ENCODE data around the gene GABRB2.
"Not testable (repeated sequence)": the region's sequence is repeated elsewhere in the genome, so short reads cannot be mapped to it uniquely, and the experiment has no call there.

GABRB2 gene

GRCh38 chr5:161299053-161299452 is 247.5 kb downstream of the GABRB2 start:
- DNase-seq (ENCODE audit: low read depth): no peak

DNA sequence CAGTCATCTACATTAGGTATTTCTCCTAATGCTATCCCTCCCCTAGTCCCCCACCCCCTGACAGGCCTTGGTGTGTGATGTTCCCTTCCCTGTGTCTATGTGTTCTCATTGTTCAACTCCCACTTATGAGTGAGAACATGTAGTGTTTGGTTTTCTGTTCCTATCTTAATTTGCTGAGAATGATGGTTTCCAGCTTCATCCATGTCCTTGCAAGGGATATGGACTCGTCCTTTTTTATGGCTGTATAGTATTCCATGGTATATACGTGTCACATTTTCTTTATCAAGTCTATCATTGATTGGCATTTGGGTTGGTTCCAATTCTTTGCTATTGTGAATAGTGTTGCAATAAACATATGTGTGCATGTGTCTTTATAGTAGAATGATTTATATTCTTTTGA is 249.1 kb downstream of the GABRB2 start:
- not testable (repeated sequence) for DNase-seq (ENCODE audit: low read depth)

GRCh38 chr5:161295721-161296250 is 250.7 kb downstream of the GABRB2 start:
- no peak for DNase-seq (ENCODE audit: low read depth)

DNA sequence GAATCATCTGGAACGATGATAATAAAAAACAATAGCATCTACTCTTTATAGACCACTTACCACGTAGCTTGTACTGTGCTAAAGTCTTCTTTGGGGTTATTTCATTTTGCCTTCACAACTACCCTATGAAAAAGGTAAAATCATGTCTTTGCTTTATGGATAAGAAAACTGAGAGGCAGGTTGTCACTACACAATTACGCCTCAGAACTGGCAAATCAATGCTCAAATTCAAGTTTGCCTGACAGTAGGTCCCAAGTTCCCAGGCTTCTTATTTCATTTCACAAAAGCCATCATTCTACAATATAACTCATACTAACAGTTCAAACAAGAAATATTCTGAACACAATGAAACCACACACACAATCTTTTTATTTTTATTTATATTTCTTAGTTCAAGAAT is 258.5 kb downstream of the GABRB2 start:
- no peak for DNase-seq (ENCODE audit: low read depth)

DNA sequence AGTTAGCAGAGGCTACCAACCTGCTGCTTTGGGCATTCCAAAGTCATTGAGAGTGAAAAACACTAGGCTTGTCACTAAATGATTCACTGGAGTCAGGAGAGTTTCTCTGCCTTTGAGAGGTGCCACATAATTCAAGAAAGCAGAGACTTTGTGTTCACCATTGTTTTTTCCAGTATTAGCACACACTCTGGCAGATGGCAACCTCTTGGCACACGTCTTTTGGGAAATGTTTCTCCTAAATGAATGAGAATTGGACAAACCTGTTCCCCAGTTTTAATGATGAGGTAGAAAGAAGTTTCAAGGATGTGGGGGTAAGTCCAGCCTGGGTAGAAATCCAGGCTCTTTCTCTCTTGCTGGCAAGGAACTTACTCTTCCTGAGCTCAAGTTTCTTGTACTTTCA is 259.1 kb downstream of the GABRB2 start:
- DNase-seq (ENCODE audit: low read depth): no peak

DNA sequence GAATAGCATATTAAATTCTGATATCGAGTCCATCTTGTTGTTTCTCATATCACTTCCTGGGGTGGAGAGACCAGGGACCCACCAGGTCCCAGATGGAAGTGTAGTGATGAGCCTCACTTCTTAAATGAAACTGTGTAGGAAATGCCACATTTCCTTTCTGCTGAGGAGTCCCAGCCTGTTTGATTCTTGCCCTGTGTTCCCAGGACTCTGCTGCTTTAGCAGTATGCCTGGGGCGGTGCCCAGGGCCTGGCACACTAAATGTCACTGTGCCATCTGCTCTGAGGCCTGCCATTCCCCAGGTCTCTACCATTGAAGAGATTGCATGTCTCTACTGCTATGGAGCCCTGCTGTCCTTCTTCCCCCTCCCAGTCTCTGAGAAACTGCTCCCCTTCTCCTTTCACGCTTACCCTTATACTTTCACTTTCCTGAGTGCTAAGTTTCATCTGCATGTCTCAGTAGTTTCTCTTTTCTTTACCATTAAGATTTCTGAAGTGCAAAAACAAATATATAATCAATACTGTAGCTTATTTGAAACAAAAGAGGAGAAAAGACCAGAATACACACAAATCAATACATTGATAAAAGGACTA is 260.4 kb downstream of the GABRB2 start:
- no peak for DNase-seq (ENCODE audit: low read depth)

DNA sequence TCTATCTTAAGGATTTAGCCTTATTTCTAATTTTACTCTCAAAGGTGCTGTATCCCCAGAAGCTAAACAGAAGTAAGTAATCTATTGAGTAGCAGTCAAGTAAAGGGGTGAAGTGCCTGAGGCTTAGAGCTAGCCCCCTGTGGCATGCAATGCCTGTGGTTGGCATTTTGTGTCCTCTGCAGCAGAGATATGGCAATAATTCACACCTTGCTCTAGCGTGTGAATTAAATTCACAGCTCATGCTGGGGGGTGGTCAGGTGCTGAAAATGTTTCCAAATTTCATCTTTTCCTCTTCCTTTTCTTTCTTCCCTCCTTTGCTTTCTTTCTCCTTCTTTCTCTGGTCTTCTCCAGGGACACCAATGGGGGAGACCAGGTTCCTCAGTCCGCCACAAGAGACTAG is 262.1 kb downstream of the GABRB2 start:
- no peak for DNase-seq (ENCODE audit: low read depth)

GRCh38 chr5:161283296-161283695 is 263.2 kb downstream of the GABRB2 start:
- no peak for DNase-seq (ENCODE audit: low read depth)

DNA sequence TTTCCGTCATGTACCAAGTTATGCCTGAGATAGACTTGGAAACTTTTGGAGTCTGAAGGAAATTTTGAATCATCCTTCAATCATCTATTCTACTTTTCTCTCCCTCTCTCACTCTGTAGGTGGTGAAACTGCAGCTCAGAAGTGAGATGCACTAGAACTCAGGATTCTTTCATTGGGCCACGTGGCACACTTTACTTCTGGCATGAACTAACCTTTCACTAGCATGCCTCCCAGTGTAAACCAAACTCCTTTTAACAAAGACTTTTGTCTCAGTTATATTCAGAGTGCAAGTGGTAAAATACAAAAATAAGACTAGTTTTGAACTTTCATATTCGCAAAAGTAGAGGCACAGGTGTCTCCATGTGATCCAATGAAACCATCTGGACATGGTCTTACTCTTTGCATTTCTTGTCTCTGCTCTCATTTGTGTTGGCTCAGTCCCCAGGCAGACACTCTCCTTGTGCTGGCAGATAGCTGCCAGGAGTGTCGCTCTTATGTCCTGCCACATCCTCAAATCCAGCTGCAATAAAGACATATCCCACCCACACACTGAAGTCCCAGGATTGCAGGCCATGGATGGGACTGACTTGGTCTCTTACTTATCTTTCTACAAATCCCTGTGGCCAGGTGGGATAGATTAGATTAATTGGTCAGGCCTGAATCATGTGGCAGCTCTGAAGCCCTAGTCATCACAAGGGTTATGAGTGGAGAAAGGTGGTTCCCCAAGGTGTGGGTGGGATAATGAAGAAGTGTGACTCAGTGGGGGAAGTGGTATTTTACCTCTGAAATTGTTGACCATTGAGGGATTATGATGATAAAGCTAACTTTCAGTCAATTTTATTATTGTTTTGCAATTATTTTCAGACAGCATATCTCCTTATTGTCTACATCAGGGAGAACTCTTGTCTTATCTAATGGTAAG is 267.5 kb downstream of the GABRB2 start:
- DNase-seq (ENCODE audit: low read depth): no peak

GRCh38 chr5:161277011-161277410 is 269.5 kb downstream of the GABRB2 start:
- DNase-seq (ENCODE audit: low read depth): no peak

- DNase-seq (ENCODE audit: low read depth): no peak
Observed at GRCh38 chr5:161274951-161275350, 271.6 kb downstream of the GABRB2 start.

GRCh38 chr5:161273410-161273809 is 273.1 kb downstream of the GABRB2 start:
- no peak for DNase-seq (ENCODE audit: low read depth)

DNA sequence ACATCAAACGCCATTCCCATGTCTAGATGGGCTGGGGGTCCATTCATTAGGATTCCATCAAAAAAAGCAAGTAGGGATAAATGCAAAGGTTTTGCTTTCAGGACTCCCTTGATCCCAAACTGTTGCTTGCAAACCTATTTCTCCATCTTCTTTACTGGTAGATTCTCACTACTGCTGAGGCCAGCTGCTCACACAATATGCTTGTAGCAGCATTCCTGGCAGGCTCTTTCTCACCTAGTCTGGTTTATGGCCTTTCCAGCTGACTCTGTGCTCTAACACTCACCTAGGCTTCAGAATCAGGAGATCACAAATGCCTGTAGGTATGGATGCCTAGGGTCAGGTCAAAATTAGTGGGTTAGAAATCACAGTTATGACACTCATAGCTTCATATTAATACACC is 274.7 kb downstream of the GABRB2 start:
- DNase-seq (ENCODE audit: low read depth): no peak

DNA sequence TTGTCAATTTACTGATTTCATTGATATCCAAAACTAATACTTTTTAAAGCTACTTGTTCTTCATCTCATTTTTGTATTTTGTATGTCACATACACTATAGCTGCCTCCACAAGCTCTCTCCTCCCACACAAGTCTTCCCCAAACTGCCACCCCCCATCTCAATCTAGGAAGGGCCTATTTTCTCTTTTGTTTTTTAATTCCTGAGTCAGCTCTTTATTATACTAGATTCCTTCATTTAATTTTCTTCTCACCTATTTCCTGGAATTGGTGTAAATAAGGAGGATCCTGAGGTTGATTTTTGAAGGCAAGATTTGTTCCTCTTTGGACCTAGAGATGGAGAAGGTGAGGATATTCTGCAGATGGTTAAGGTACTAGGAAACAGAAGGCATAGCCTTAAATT is 277.4 kb downstream of the GABRB2 start:
- no peak for DNase-seq (ENCODE audit: low read depth)

- DNase-seq (ENCODE audit: low read depth): no peak
Observed at GRCh38 chr5:161266954-161267353, 279.6 kb downstream of the GABRB2 start.

DNA sequence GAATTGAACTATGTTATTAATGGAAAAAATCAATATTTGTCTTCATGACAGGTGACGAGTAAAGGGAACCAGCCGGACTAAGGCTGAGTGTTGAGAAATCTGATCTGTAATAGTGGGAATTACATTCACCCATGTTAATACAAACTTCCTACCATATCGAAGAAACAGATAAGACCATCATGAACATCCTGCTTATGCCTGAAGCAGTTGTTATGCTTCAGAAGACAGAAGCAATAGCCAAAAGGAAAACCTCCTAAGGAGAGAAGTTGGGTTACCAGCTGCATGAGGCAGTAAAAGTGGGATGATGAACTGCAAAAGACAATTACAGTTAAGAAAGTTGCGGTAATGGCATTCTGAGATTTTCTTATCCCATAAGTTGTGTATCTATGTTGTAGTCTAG is 281.5 kb downstream of the GABRB2 start:
- DNase-seq (ENCODE audit: low read depth): no peak

DNA sequence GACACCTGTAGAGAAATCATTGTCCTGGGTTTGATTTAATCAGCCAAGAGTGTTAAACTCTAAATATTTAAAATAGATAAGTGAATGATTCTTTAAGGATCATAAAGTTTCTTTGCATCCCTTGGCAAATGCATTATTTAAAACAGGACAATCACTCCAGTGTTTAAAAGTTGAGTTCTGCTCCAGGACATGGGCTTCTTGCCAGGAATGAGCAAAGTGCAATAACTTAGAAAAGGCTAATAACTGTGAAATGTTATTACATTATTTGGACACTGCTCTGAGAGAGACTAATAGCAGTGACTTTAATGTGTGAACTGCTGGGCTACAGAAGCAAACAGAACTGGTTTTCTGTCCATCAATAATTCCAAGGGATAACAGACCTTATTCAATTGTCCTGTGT is 283.3 kb downstream of the GABRB2 start:
- no peak for DNase-seq (ENCODE audit: low read depth)

- no peak for DNase-seq (ENCODE audit: low read depth)
Observed at GRCh38 chr5:161261668-161262323, 284.7 kb downstream of the GABRB2 start.

DNA sequence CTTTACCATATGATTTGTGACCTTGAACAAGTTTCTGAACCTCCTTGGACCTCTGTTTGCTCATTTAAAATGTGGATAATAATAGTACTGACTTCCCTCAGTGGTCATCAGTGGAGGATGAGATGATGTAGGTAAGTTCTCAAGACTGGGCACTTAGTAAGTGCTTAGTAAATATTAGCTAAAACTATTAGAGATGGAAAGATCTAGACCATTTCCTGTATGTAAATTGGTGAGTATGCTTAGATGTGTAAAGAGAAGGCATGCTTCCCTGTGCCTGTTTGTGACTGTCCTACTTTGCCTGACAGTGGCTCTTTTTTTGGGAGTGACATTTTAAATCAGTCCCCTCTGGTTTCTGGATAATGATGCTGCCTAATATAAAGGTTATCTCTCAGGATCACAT is 288.1 kb downstream of the GABRB2 start:
- no peak for DNase-seq (ENCODE audit: low read depth)

DNA sequence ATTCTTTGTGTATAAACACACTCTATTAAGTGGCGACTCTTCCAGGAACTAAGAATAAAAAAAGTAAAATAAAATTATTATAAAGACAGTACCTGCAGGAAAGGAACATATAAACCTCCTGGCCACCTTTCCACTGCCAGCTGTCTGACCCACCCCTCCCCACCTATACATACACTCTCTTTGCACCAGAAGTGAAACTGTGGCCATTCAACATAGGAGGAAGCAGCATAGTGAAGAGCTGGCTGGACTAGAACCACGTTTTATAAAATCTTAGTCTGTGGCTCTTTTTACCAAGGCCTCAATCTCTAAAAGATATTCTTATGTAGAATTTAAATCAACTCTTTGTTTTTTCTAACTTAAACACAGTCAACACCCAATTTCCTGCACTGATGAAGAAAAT is 289.6 kb downstream of the GABRB2 start:
- DNase-seq (ENCODE audit: low read depth): no peak

- DNase-seq (ENCODE audit: low read depth): not testable (repeated sequence)
Observed at GRCh38 chr5:161252955-161253354, 293.6 kb downstream of the GABRB2 start.

DNA sequence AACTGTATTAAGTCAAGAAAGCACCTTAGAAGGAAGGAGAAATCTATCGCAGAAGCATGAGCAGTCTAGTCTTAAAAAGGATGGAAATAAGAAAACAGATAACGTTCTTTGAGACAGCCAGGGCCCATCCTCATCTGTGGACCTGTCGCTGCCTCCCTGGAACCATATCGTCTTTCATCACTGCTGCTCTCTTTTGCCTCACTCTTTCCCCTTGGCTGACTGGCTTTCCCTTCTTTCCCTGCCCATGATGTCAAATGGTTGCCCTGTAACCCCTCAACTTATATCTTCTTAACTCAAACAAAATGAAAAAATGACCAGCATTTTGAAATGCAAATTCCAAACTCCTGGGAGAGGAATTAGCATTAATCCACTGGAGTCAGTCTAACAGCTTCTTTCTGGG is 299.8 kb downstream of the GABRB2 start:
- no peak for DNase-seq (ENCODE audit: low read depth)

GRCh38 chr5:161245846-161246245 is 300.7 kb downstream of the GABRB2 start:
- not testable (repeated sequence) for DNase-seq (ENCODE audit: low read depth)

All from T-helper 22 cell (primary cell).